Activated gamma-delta T cell (primary cell): Measurements from ENCODE around the gene MPP1.

Experiments used
- DNase-seq: peaks from one replicate; lab custom pipeline; 2025; lab: John Stamatoyannopoulos, UW

Gene MPP1

DNA sequence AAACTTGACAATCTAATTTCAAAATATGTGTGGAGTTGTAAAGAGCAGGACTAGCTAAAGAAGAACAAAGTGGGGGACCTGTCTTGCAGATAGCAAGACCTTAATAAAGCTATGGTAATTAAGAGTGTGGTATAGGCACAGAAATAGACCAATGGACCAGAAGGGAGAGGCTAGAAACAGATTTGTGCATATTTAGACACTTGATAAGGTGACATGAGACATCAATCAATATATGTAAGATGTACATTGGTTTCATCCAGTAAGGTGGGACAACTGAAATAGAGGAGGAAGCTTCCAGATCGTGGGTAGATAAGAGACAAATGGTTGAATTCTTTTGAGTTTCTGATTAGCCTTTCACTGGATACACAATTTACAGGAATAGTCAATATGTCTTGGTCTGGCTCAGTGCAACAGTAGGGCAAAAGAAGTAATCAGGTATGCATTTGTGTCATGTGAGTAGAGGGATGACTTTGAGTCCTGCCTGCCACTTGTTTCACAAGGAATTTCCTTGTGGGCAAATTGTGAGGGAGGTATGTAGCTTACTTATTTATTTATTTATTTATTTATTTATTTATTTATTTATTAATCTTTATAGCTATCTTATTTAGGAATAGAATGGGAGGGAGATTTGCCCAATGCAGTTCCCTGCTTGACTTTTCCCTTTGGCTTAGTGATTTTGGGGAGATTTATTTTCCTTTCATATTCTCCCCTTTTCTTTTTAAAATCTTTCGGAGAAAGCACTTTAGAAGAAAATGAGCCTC, 7.2 kb upstream of the MPP1 start:
- DNase-seq, result no peak

- no peak for DNase-seq
Measured at GRCh38 chrX:154809939-154810665, 4.8 kb upstream of the MPP1 start.

DNA sequence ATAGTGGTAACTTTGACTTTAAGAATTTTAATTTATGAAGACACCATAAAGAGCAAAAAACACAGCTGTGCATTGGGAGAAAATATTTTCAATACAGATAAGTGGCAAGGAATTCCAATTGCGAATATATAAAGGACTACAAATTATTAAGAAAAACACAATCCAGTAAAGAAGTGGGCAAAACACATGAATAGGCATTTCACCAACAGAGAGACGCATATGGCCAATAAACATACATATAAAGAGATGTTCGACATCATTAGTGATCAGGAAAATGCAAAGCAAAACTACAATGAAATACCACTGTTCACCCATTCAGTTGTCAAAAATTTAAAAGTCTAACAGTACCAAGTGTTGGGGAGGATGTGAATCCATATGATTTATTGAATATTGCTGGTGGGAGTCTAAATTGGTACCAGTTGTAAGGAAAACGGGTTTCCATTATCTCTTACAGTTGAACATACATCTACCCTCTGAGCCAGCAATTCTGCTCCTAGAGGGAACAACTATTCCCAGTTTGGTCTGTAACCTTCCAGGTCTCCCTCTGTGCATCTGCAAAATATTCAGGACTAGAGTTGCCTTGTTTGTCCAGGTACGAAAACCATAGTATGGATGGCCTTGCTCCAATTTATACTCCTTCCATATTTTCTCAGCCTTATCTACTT, 1.7 kb upstream of the MPP1 start:
- no peak for DNase-seq

DNA sequence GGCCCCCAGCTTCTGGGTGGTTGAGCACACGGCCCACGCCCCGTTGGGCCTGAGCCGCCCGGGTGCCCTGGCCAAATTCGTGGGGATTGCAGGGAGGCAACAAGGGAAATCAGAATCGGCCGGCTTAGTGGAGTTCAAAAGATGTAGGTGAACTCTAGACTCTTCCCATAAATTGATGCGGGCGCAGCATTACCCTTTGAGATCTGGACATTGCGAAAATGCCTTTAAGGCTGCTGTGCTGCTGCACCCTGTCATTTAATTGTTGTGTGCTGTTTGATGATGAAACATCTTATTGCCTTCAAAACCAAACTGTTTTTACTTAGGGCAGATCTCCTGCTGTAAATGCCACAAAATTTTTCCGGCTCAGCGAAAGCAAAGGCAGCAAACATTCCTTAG, 409 bp upstream of the MPP1 start:
- DNase-seq, result no peak

- DNase-seq, result no peak
Measured at GRCh38 chrX:154804261-154804956, 876 bp downstream of the MPP1 start.

- no peak for DNase-seq
Measured at GRCh38 chrX:154802947-154803346, 2.3 kb downstream of the MPP1 start.

- no peak for DNase-seq
Measured at GRCh38 chrX:154800478-154801210, 4.6 kb downstream of the MPP1 start.

DNA sequence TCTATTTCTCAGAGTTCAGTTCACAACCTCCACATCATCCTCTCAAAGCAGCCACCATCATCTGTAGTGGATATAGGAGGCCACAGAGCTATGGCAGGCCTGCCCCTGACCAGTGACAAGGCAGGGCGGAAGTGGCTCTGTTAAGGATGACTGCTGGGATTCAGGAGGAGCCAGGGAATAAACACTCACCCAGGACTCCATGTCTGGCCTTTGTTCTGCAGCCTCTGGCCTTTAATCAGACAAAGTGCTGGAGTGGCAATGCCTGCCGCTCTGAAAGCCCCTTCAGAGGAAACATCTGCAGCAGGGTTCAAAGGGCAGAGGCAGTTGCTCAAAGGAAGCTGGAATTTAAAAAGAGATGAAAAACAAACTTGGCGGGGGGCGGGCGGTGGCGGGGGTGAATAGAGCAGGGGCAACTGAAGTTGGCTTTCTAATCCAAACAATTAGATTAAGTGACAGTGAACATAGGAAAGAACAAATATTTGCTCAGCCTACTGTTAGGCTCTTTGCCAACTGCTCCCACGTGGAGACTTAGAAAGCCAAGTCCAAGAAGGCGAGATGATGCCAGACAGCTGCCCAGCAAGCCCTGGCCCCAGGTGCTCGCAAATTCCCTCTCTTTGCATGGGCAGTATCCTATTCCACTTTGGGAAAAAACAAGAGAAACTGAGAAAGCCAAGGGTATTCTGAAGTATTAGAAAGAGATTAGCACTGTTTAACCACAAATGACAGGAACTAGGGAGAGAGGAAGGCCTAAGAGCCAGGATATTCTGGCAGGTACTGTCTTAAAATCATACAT, 5.5 kb downstream of the MPP1 start:
- no peak for DNase-seq

- DNase-seq, result no peak
Measured at GRCh38 chrX:154797006-154797405, 8.3 kb downstream of the MPP1 start.

DNA sequence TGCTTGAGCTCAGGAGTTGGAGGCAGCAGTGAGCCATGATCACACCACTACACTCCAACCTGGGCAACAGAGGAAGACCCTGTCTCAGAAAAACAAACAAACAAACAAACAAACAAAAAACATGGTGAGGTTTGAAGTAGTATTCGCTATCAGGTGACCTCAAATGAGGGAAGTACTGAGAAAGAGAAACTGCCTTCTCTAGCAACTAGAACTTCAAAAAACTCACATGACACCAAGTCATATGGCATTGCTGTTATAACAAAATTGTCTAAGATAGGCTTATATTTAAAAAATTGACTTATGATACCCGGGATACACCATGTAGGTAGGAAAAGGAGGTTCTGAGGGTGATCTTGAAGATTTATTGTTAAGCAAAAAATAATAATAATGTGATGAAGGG, 10.3 kb downstream of the MPP1 start:
- no peak for DNase-seq

DNA sequence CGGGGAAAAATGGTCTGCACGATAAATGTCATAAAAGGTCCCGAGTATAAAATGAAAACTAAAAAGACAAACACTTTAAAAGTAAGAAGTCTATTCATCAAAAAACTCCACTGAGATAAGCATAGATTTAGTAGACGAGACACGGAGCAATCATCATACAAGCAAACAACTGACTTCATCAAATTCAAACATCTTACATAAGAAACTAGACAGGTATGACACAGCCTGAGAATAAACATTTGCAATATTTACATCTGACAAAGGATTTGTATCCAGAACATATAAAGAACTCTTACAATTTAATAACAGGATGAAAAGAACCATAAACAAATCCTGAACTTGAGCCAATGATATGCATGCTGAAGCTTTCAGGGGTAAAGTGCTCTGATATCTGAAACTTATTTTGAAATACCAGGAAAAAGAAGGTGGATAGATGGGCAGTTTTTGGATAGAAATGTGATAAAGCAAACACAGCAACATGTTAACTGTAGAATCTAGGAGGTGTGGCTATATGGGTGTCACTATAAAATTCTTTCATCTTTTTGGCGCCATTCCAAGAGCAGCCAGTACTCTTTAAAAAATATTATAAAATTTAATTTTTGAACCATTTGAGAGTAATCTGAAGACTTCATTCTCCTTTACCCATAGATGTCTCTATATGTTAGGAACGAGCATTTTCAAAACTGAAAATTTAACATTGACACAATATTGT, 12.0 kb downstream of the MPP1 start:
- no peak for DNase-seq

- DNase-seq, result no peak
Measured at GRCh38 chrX:154791939-154792338, 13.3 kb downstream of the MPP1 start.

DNA sequence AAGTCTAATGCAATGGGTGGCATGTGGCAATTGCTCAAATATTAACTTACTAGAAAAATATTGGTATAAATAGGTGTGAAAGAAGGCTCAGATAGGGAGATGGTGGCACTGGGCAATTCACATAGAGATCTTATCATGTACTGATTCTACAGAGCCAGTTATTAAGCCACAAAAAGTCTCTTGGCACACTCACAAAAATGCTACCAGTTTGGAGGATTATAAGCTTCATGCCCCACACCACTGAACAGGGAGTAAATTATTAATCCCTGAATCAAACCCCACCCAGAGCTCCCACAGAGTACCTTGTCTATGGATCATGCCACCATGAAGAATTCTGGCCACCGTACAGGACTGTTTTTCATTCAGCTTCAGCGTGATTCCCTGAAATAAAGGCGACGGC, 13.8 kb downstream of the MPP1 start:
- DNase-seq, result no peak

DNA sequence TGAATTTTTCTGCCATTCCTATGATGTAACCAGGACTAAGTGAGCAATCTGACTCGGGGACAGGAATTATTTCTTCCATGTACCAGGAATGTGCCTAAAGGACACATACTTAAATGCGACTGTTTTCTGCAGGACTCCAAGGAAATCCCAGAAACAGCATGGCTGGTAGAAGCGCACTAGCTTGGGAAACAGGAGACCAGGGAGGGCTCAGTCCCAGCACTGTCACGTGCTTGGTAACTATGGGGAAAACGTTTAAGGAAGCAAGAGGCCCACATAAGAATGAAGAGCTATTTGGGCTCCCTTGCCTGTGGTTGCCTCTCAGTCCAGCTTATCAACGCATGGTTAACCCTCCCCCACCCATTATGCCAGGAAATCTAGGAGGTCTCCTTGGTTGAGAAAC, 19.6 kb downstream of the MPP1 start:
- no peak for DNase-seq

GRCh38 chrX:154784149-154784995, 20.9 kb downstream of the MPP1 start:
- no peak for DNase-seq

GRCh38 chrX:154780968-154781367, 24.3 kb downstream of the MPP1 start:
- no peak for DNase-seq

DNA sequence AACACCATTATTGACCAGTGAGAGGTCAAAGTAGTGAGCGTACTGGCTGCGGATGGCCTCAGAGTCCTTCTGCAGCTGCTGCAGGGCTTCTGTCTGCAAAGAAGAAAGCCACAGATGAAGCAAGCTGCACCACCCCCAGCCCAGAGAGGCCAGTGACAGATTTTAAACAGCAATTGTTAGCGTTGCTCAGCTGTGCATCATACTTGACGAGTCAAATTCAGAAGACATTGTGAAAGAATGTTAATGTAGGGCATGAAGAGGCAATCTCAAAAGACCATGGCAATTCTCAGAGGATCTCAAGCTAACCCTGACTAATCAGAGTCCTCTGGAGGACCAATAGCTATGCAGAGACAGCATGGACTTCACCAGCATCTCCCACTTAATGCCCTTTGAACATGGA, 26.0 kb downstream of the MPP1 start:
- no peak for DNase-seq

- no peak for DNase-seq
Measured at GRCh38 chrX:154776753-154777152, 28.5 kb downstream of the MPP1 start.
